Smooth muscle cell (in vitro differentiated cells): Measurements from ENCODE around the gene RFXAP. TPM values are rescaled to one million over a fixed set of nuclear protein-coding genes. Genes with fewer than 3 reads are reported as not detected.

ENCODE experiments used
- DNase-seq: peaks from one replicate; lab custom pipeline; 2025; ENCODE audit not compliant: unreplicated experiment; lab: John Stamatoyannopoulos, UW
- H2AFZ ChIP-seq: fragments of 200-600 bp; sonication (generic); 2 replicates; pipeline ENCODE4 v1.6.0; 2016; ENCODE audit warnings: antibody characterized with exemption, low read depth, mild to moderate bottlenecking
- H3F3A ChIP-seq: fragments of 200-600 bp; sonication (generic); 2 replicates; pipeline ENCODE4 v1.6.0; 2017; ENCODE audit warnings: antibody characterized with exemption, low read depth
- H3K27ac ChIP-seq: fragments of 200-600 bp; sonication (generic); 2 replicates; pipeline ENCODE4 v1.5.1; 2016; ENCODE audit warnings: low read depth, mild to moderate bottlenecking
- H3K27me3 ChIP-seq: fragments of 200-600 bp; sonication (generic); 2 replicates; pipeline ENCODE4 v1.6.1; 2016; ENCODE audit warnings: low read depth, mild to moderate bottlenecking
- H3K36me3 ChIP-seq: fragments of 200-600 bp; sonication (generic); 2 replicates; pipeline ENCODE4 v1.5.1; 2016; ENCODE audit warnings: low read depth
- H3K4me1 ChIP-seq: fragments of 200-600 bp; sonication (generic); 2 replicates; pipeline ENCODE4 v1.5.1; 2016; ENCODE audit warnings: low read depth
- H3K4me2 ChIP-seq: fragments of 200-600 bp; sonication (generic); 2 replicates; pipeline ENCODE4 v1.6.0; 2016; ENCODE audit warnings: mild to moderate bottlenecking
- H3K4me3 ChIP-seq: fragments of 200-600 bp; sonication (generic); 2 replicates; pipeline ENCODE4 v1.5.1; 2016; ENCODE audit warnings: mild to moderate bottlenecking
- H3K79me2 ChIP-seq: fragments of 200-600 bp; sonication (generic); 2 replicates; pipeline ENCODE4 v1.6.0; 2016; ENCODE audit warnings: low read depth, mild to moderate bottlenecking
- H3K9ac ChIP-seq: fragments of 200-600 bp; sonication (generic); 2 replicates; pipeline ENCODE4 v1.6.0; 2016; ENCODE audit warnings: low read depth
- H3K9me3 ChIP-seq: fragments of 200-600 bp; sonication (generic); replicated peaks from 2 replicates; pipeline ENCODE4 v1.5.1; 2016; ENCODE audit warnings: low read depth
- H4K20me1 ChIP-seq: fragments of 200-600 bp; sonication (generic); 2 replicates; pipeline ENCODE4 v1.6.0; 2016; ENCODE audit warnings: low read depth
- WGBS: methylation state at CpG from one replicate; pipeline ENCODE4 v1.1.7; 2016; ENCODE audit warnings: low lambda C conversion rate; 5-methylcytosine and 5-hydroxymethylcytosine counted together
- polyA plus RNA-seq: library from polyadenylated mRNA; unstranded; fragments of >200 nt; fragmentation: Nextera tagmentation; extraction: Ambion mirVana; gene quantifications from 2 replicates; pipeline ENCODE4 v1.2.1, GENCODE V29; 2016
- total RNA-seq: library from RNA; depleted of rRNA; stranded (reverse); fragments of >200 nt; gene quantifications from 2 replicates; pipeline ENCODE4 v1.2.3, GENCODE V29; 2014
- TF ChIP-seq, protein P1 (sequence below): fragments of 200-600 bp; sonication (generic); IDR thresholded peaks from 2 replicates; pipeline ENCODE4 v1.5.1; 2017; ENCODE audit warnings: borderline replicate concordance, mild to moderate bottlenecking, antibody characterized with exemption; ENCODE audit not compliant: insufficient read depth, poor library complexity, severe bottlenecking

Gene RFXAP, protein sequence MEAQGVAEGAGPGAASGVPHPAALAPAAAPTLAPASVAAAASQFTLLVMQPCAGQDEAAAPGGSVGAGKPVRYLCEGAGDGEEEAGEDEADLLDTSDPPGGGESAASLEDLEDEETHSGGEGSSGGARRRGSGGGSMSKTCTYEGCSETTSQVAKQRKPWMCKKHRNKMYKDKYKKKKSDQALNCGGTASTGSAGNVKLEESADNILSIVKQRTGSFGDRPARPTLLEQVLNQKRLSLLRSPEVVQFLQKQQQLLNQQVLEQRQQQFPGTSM
- total RNA-seq (0.81 and 1.3 TPM in 2 replicates), polyA plus RNA-seq (1.7 and 2.9 TPM in 2 replicates)

DNA sequence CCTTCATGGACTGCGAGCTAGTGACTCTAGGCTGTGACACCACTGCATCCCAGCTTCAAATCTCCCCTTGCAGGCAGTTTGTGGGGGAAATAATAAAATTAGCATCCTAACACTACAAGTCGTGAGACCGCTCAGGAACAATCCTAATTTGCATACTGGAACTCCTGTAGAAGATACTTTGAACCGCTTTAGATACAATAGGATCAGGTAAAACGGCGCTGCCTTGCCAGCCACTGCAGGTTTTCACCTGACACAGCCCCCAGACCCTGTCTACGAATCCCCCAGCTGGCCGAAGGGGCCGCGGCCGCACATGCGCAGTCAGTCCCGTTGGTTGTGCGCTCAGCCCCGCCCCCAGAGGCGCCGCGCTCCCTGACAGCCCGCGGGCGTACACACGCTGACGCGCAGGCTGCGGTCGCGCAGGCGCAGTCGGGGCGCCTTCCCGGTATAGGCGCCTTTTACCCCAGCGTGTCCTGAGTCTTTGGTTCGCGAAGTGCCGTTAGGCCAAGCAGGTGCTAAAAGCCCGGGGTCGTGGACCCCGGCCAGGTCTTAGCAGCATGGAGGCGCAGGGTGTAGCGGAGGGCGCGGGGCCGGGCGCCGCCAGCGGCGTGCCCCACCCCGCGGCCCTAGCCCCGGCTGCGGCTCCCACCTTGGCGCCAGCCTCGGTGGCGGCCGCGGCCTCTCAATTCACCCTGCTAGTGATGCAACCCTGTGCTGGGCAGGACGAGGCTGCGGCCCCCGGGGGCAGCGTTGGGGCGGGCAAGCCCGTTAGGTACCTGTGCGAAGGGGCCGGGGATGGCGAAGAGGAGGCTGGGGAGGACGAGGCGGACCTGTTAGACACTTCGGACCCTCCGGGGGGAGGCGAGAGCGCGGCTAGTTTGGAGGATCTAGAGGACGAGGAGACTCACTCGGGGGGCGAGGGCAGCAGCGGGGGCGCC lies at the start of gene RFXAP:
Gene RFXAP (plus strand): TSS at position 419 of the 935 bp plus-strand sequence. CDS start 136 bp downstream, at position 555.
- Histone ChIP-seq H3K27ac (no peak within 1 kb of the TSS), H3K4me3 (peak within 1 kb of the TSS; percentile 73), H3F3A (no peaks in the 10 kb centered on the region), H3K36me3 (no peaks in the 10 kb centered on the region), H3K4me1 (peaks cover 10% of the 10 kb centered on the region), H3K9ac (no peak within 1 kb of the TSS), H4K20me1 (peaks cover 6% of the 10 kb centered on the region), H3K27me3 (no peaks in the 10 kb centered on the region), H3K4me2 (peak within 1 kb of the TSS; percentile 90), H2AFZ (peak within 1 kb of the TSS; percentile 98), H3K9me3 (no peaks in the 10 kb centered on the region), H3K79me2 (peaks cover 38% of the 10 kb centered on the region)
- TF ChIP-seq, protein P1, sequence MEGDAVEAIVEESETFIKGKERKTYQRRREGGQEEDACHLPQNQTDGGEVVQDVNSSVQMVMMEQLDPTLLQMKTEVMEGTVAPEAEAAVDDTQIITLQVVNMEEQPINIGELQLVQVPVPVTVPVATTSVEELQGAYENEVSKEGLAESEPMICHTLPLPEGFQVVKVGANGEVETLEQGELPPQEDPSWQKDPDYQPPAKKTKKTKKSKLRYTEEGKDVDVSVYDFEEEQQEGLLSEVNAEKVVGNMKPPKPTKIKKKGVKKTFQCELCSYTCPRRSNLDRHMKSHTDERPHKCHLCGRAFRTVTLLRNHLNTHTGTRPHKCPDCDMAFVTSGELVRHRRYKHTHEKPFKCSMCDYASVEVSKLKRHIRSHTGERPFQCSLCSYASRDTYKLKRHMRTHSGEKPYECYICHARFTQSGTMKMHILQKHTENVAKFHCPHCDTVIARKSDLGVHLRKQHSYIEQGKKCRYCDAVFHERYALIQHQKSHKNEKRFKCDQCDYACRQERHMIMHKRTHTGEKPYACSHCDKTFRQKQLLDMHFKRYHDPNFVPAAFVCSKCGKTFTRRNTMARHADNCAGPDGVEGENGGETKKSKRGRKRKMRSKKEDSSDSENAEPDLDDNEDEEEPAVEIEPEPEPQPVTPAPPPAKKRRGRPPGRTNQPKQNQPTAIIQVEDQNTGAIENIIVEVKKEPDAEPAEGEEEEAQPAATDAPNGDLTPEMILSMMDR, result no peak
- peak; percentile 75 for DNase-seq
- under 1% methylated on average over 66 of the region's 78 CpGs for WGBS

DNA sequence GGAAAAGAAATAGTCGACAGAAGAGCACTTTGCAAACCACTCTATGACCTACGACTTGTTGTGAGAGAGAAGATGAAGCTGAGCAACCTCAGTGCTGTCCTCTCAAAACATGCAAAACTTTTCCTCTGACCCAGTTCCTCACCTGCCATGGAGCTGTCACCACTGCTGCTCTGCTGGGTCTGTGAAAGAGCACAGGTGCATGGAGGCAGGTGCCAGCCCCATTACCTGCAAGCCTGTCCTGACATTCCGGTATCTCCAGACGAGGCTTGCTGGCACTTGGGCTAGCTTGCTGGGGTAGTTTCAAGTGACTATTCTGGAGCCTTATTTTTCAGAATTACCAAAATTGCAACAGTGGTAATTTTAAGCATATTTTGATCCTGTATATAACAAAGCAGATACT lies 49.5 kb upstream of the RFXAP start:
- H3K9ac ChIP-seq, result no peak overlapping the region
- TF ChIP-seq, protein P1, result no peak
- H4K20me1 ChIP-seq, result no peaks in the 10 kb centered on the region
- H3K9me3 ChIP-seq, result no peaks in the 10 kb centered on the region
- no peak overlapping the region for H2AFZ ChIP-seq
- peaks cover 1% of the 10 kb centered on the region for H3K4me1 ChIP-seq
- WGBS, result 92% methylated on average over 4 of the region's 4 CpGs
- H3K79me2 ChIP-seq, result no peaks in the 10 kb centered on the region
- H3K27ac ChIP-seq, result no peak overlapping the region
- DNase-seq, result no peak
- no peaks in the 10 kb centered on the region for H3F3A ChIP-seq
- no peak overlapping the region for H3K4me3 ChIP-seq
- H3K4me2 ChIP-seq, result no peak overlapping the region
- no peaks in the 10 kb centered on the region for H3K36me3 ChIP-seq
- H3K27me3 ChIP-seq, result no peaks in the 10 kb centered on the region

DNA sequence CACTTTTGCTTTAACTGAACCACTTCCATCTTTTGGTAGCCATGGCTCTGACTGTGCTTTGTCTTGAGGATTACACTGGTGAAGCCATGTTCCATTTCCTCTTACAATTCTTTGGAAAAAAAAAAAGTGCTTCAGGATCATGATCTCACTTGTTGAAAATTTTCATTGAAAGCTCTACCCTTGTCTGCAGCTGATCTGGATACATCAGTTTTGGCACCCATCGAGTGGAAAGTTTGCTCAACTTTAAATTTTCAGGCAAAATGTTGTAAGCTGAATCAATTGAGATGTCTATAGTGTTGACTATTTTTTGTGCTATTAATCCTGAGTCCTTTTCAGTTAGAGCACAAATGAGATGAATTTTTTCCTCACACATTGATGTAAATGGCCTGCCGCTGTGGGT lies 48.3 kb upstream of the RFXAP start:
- no peaks in the 10 kb centered on the region for H3K36me3 ChIP-seq
- H3K9ac ChIP-seq, result no peak overlapping the region
- no peak overlapping the region for H3K4me2 ChIP-seq
- no peaks in the 10 kb centered on the region for H3K79me2 ChIP-seq
- TF ChIP-seq, protein P1, result no peak
- H3F3A ChIP-seq, result no peaks in the 10 kb centered on the region
- peaks cover 11% of the 10 kb centered on the region for H3K4me1 ChIP-seq
- H3K4me3 ChIP-seq, result no peak overlapping the region
- H3K27me3 ChIP-seq, result no peaks in the 10 kb centered on the region
- no peaks in the 10 kb centered on the region for H3K9me3 ChIP-seq
- no peak for DNase-seq
- H2AFZ ChIP-seq, result no peak overlapping the region
- WGBS, result 96% methylated on average over 2 of the region's 2 CpGs
- no peak overlapping the region for H3K27ac ChIP-seq
- H4K20me1 ChIP-seq, result no peaks in the 10 kb centered on the region
